Measurements from ENCODE around the gene FGF18.

GRCh38 chr5:171397599-171397998 lies 21.8 kb upstream of the FGF18 start:
- TF ChIP-seq CTCF (IDR thresholded peaks at IDR 0.05; ENCODE audit: poor library complexity) (no peak), EZH2 (IDR thresholded peaks at IDR 0.05; ENCODE audit: borderline replicate concordance) (no peak)

All from hepatocyte (in vitro differentiated cells).